Sigmoid colon (tissue), 7 donors: Measurements from ENCODE around the gene TMEM255B. TPM values are rescaled to one million over a fixed set of nuclear protein-coding genes. Genes with fewer than 3 reads are reported as not detected.
A peak's percentile ranks its signal among the peaks of the same experiment; 100 is the strongest.

Source experiments
- DNase-seq: peaks from one replicate; pipeline ENCODE4 v3.0.0-alpha.2; 2019
- H3K27ac ChIP-seq, 4 donors: fragments of 200-600 bp; sonication (generic); one replicate each; pipeline ENCODE4 v1.5.1; 2016 to 2019; ENCODE audit warnings: mild to moderate bottlenecking in 1 of 4
- H3K27me3 ChIP-seq, 3 donors: fragments of 200-600 bp; sonication (generic); one replicate each; pipeline ENCODE4 v1.5.1; 2019; ENCODE audit warnings: mild to moderate bottlenecking in 1 of 3
- H3K36me3 ChIP-seq, 4 donors: fragments of 200-600 bp; sonication (generic); one replicate each; pipeline ENCODE4 v1.5.1; 2016 to 2019
- H3K4me1 ChIP-seq, 4 donors: fragments of 200-600 bp; sonication (generic); one replicate each; pipeline ENCODE4 v1.5.1; 2017 to 2019
- H3K4me3 ChIP-seq, 4 donors: fragments of 200-600 bp; sonication (generic); one replicate each; pipeline ENCODE4 v1.5.1; 2017 to 2019; ENCODE audit warnings: mild to moderate bottlenecking in 2 of 4, moderate library complexity in 1 of 4
- H3K9me3 ChIP-seq, 4 donors: fragments of 200-600 bp in 3 of 4; sonication (generic) in 3 of 4; one replicate each; pipeline versions ENCODE4 v1.5.1 to v1.6.1; 2013 to 2019
- CTCF ChIP-seq, 4 experiments: fragments of 450-650 bp in 3 of 4; fragments of 200-600 bp in 1 of 4; IDR thresholded peaks; one replicate each; pipeline ENCODE4 v1.5.1; 2016 to 2019; ENCODE audit warnings: antibody characterized with exemption in 4 of 4, mild to moderate bottlenecking in 3 of 4, moderate library complexity in 2 of 4
- EP300 ChIP-seq, 4 donors: sonication (generic); formaldehyde crosslinking; IDR thresholded peaks; one replicate each; pipeline ENCODE4 v1.6.1; 2017; ENCODE audit warnings: antibody characterized with exemption in 4 of 4
- POLR2A ChIP-seq, 2 donors: fragments of 450-650 bp; IDR thresholded peaks; one replicate each; pipeline ENCODE4 v1.6.1; 2016; ENCODE audit warnings: antibody characterized with exemption in 2 of 2, mild to moderate bottlenecking in 2 of 2, moderate library complexity in 2 of 2
- POLR2AphosphoS5 ChIP-seq, 4 donors: sonication (generic); formaldehyde crosslinking; IDR thresholded peaks; one replicate each; pipeline ENCODE4 v1.6.1; 2017; ENCODE audit warnings: antibody characterized with exemption in 4 of 4
- WGBS, 2 donors: extraction: QIAGEN DNeasy Blood & Tissue Kit; methylation state at CpG; one replicate each; pipeline ENCODE4 v1.1.7; 2013; 5-methylcytosine and 5-hydroxymethylcytosine counted together
- intact Hi-C: fragments of 100-400 bp; cut with DNase I; formaldehyde crosslinking; loops from one replicate; pipeline ENCODE4 v1.15.1; 2023
- polyA plus RNA-seq, 3 donors: library from polyadenylated mRNA; stranded (reverse); fragments of 200-250 nt; gene quantifications; one replicate each; pipeline ENCODE4 v1.2.3, GENCODE V29; 2013
- total RNA-seq, 4 donors: library from RNA; depleted of rRNA; stranded (reverse); fragments of >200 nt; gene quantifications; one replicate each; pipeline ENCODE4 v1.1.0, GENCODE V29; 2016
- donor health status: healthy with polysubstance abuse.
- donor health status: Bipolar disorder and iron deficiency.
- donor health status: healthy.

Gene TMEM255B
- total and polyA plus RNA-seq, 7 donors, result 0.60 to 11.1 (median 4.3) TPM

GRCh38 chr13:113770937-113771336 is 11.9 kb downstream of the TMEM255B start:
- H3K4me3 ChIP-seq, result no peak overlapping the region
- H3K27ac ChIP-seq, result no peak overlapping the region
- DNase-seq, result no peak
- H3K4me1 ChIP-seq, result no peaks in the 10 kb centered on the region
- peaks cover 0 to 10% (median 4%) of the 10 kb centered on the region in 3 donors for H3K27me3 ChIP-seq
- TF ChIP-seq POLR2AphosphoS5 (IDR thresholded peaks at IDR 0.05) (no peak), POLR2A (IDR thresholded peaks at IDR 0.05) (no peak), EP300 (IDR thresholded peaks at IDR 0.05) (no peak), CTCF (IDR thresholded peaks at IDR 0.05) (no peak)
- H3K9me3 ChIP-seq, result no peaks in the 10 kb centered on the region
- H3K36me3 ChIP-seq, result no peaks in the 10 kb centered on the region
- 93 to 98% methylated on average over 5 of the region's 5 CpGs for WGBS, 2 donors
- intact Hi-C loops, result no loop called here

GRCh38 chr13:113771709-113772331 is 12.8 kb downstream of the TMEM255B start:
- DNase-seq, result no peak
- Histone ChIP-seq H3K4me1 (no peaks in the 10 kb centered on the region), H3K27me3 (peaks cover 6 to 19% (median 13%) of the 10 kb centered on the region in 3 donors), H3K27ac (no peak overlapping the region), H3K36me3 (no peaks in the 10 kb centered on the region), H3K9me3 (no peaks in the 10 kb centered on the region), H3K4me3 (no peak overlapping the region)
- WGBS, 2 donors, result 60 to 80% methylated on average over 4 of the region's 4 CpGs
- no peak for TF ChIP-seq POLR2A (IDR thresholded peaks at IDR 0.05)
- TF ChIP-seq POLR2AphosphoS5 (IDR thresholded peaks at IDR 0.05), result peak in 1 of 4 donors; percentile 13
- no peak for TF ChIP-seq EP300 (IDR thresholded peaks at IDR 0.05)
- TF ChIP-seq CTCF (IDR thresholded peaks at IDR 0.05), result no peak
- intact Hi-C loops, result no loop called here

- TF ChIP-seq CTCF (IDR thresholded peaks at IDR 0.05) (no peak), POLR2AphosphoS5 (IDR thresholded peaks at IDR 0.05) (peak in 1 of 4 donors; percentile 27)
- 77 to 78% methylated on average over 9 of the region's 9 CpGs for WGBS, 2 donors
- intact Hi-C loops, result no loop called here
- Histone ChIP-seq H3K36me3 (no peaks in the 10 kb centered on the region), H3K9me3 (no peaks in the 10 kb centered on the region), H3K4me3 (no peak overlapping the region), H3K27ac (no peak overlapping the region), H3K4me1 (no peaks in the 10 kb centered on the region), H3K27me3 (peaks cover 6 to 33% (median 23%) of the 10 kb centered on the region in 3 donors)
- no peak for DNase-seq
Observed at GRCh38 chr13:113774177-113775107, 15.4 kb downstream of the TMEM255B start.

GRCh38 chr13:113775451-113776145 is 16.6 kb downstream of the TMEM255B start:
- intact Hi-C loops, result no loop called here
- no peak for TF ChIP-seq POLR2A (IDR thresholded peaks at IDR 0.05)
- TF ChIP-seq EP300 (IDR thresholded peaks at IDR 0.05), result no peak
- TF ChIP-seq CTCF (IDR thresholded peaks at IDR 0.05), result no peak
- no peak for TF ChIP-seq POLR2AphosphoS5 (IDR thresholded peaks at IDR 0.05)
- H3K27ac ChIP-seq, result no peak overlapping the region
- H3K4me1 ChIP-seq, result no peaks in the 10 kb centered on the region
- 89 to 92% methylated on average over 28 of the region's 28 CpGs for WGBS, 2 donors
- H3K9me3 ChIP-seq, result no peaks in the 10 kb centered on the region
- no peak for DNase-seq
- no peak overlapping the region for H3K4me3 ChIP-seq
- peaks cover 6 to 33% (median 23%) of the 10 kb centered on the region in 3 donors for H3K27me3 ChIP-seq
- no peaks in the 10 kb centered on the region for H3K36me3 ChIP-seq
